Activated CD8-positive, alpha-beta memory T cell treated with anti-CD3 and anti-CD28 coated beads, Interleukin-2, amount 10 ng/mL, durations not matched to agents 7 days and 5 days (primary cell): Measurements from ENCODE around the gene ENO1. TPM values are rescaled to one million over a fixed set of nuclear protein-coding genes. Genes with fewer than 3 reads are reported as not detected.
A peak's percentile ranks its signal among the peaks of the same experiment; 100 is the strongest.
"Not testable (repeated sequence)": the region's sequence is repeated elsewhere in the genome, so short reads cannot be mapped to it uniquely, and the experiment has no call there.

Experiments
- ATAC-seq: fragments of 150-1000 bp; cut with Tn5 transposase; one replicate; pipeline ENCODE4 v1.10.0; 2021; ENCODE audit warnings: moderate library complexity
- CTCF ChIA-PET: fragments of 350-600 bp; sonication (Branson Sonifier 250); formaldehyde crosslinking; loops from one replicate; lab custom pipeline; 2021; ENCODE audit warnings: antibody characterized with exemption; lab: Charles Lee
- DNase-seq: peaks from one replicate; pipeline ENCODE4 v3.0.0-alpha.2; 2020
- H3K27ac Mint-ChIP-seq: one replicate; pipeline ENCODE4 v1.8.0; 2021; ENCODE audit warnings: mild to moderate bottlenecking, mixed read lengths
- H3K27me3 Mint-ChIP-seq: one replicate; pipeline ENCODE4 v1.8.0; 2021; ENCODE audit warnings: mixed read lengths
- H3K36me3 Mint-ChIP-seq: one replicate; pipeline ENCODE4 v1.8.0; 2021; ENCODE audit warnings: mild to moderate bottlenecking, mixed read lengths
- H3K4me1 Mint-ChIP-seq: one replicate; pipeline ENCODE4 v1.8.0; 2021; ENCODE audit warnings: mixed read lengths
- H3K4me3 Mint-ChIP-seq: one replicate; pipeline ENCODE4 v1.8.0; 2021; ENCODE audit warnings: mild to moderate bottlenecking, moderate library complexity, mixed read lengths
- H3K9me3 Mint-ChIP-seq: one replicate; pipeline ENCODE4 v1.8.0; 2022; ENCODE audit warnings: low read depth, mixed read lengths
- total RNA-seq, 2 experiments: library from RNA; stranded (reverse); gene quantifications; one replicate each; pipeline ENCODE4 v1.2.3, GENCODE V29; 2021

Gene ENO1
- total RNA-seq, 2 experiments from 2014 or later = 2,070 to 2,300 TPM

DNA sequence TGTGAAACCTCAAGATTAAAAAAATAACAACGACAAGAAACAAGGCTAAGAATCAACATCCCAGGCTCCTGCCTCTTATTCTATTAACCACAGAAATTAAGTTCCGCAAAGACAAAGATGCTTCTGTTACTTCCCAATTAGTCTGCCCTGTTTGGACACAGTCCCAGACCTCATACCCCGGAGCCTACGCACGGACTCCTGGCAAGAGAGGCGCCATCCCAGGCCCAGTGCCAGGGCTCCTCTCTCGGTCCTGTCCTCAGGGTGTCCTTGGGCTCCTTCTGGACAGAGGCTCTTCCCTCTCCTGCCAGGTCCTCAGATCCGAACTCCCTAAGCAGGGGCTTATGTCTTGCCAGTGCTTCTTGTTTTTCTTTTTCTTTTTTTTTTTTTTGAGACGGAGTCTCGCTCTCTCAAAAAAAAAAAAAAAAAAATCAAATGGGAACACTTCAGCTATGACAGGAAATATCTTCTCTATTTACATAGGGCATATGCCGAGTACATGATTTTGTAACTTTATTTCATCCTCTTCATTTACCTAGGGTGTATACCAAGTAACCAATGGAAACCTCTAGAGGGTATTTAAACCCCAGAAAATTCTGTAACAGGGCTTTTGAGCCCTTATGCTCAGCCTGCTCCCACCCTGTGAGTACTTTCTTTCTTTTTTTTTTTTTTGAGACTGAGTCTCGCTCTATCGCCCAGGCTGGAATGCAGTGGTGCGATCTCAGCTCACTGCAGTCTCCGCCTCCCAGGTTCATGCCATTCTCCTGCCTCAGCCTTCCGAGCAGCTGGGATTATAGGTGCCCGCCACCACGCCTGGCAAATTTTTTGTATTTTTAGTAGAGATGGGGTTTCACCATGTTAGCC lies 11.7 kb upstream of the ENO1 start:
- Mint-ChIP-seq H3K9me3 (no peaks in the 10 kb centered on the region), H3K36me3 (peaks cover 1% of the 10 kb centered on the region), H3K4me1 (peaks cover 1% of the 10 kb centered on the region), H3K27me3 (no peaks in the 10 kb centered on the region), H3K4me3 (no peak overlapping the region), H3K27ac (no peak overlapping the region)
- ATAC-seq (no peak), DNase-seq (no peak)
- CTCF ChIA-PET = interaction anchor here (2.2 kb wide), 1 partner anchor 11 kb away, joined by 5 read pairs; no protein-coding TSS in a partner anchor

DNA sequence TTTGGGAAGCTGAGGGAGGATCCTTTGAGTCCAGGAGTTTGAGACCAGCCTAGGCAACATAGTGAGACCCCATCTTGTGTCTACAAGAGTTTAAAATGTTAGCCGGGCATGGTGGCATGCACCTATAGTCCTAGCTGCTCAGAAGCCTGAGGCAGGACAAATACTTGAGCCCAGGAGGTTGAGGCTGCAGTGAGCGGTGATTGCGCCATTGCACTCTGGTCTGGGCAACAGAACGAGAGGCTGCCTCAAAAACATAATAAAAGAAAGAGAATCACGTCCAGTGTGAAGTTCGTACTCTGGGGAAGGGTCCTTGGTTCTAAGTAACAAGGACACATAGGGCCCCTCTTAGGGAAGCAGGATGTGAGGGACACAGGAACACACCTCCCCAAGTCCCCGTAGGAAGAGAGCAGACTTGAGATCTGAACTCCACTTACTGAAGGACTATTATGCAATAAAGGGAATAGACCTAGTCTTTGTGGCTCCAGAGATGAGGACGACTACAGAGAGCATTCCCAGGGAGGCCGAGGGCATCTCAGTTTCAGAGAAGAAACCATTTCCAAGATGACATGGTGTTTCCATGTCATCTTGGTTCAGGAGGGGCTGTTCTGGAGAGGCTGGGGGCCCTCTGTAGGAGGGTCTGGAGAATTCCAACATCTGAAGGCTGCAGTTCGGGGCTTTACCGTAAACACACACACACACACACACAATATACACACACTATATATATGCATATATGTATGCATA lies 10.8 kb upstream of the ENO1 start:
- Mint-ChIP-seq H3K4me3 (no peak overlapping the region), H3K4me1 (peaks cover 1% of the 10 kb centered on the region), H3K27ac (no peak overlapping the region), H3K27me3 (no peaks in the 10 kb centered on the region), H3K9me3 (no peaks in the 10 kb centered on the region), H3K36me3 (peaks cover 1% of the 10 kb centered on the region)
- no peak for ATAC-seq
- CTCF ChIA-PET = no interaction called here
- no peak for DNase-seq

DNA sequence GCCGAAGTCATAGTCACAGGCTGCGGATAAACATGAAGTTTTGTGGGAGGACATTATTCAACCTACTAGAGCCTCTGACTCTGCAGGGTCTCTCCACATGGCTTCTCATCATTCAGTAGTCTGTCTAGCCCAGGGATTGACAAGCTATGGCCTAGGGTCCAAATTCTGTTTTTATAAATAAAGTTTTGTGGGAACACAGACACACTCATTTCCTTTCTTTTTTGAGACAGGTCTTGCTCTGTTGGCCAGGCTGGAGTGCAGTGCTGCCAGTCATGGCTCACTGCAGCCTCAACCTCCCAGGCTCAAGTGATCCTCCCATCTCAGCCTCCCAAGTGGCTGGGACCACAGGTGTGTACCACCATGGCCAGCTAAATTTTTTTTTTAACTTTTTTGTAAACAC lies 8.1 kb upstream of the ENO1 start:
- H3K36me3 Mint-ChIP-seq = no peaks in the 10 kb centered on the region
- no peak overlapping the region for H3K4me3 Mint-ChIP-seq
- no peaks in the 10 kb centered on the region for H3K4me1 Mint-ChIP-seq
- CTCF ChIA-PET = interaction anchor here (1.1 kb wide), 1 partner anchor 8 kb away, joined by 5 read pairs; the partner anchor contains the start of gene ENO1
- H3K27me3 Mint-ChIP-seq = no peaks in the 10 kb centered on the region
- no peak overlapping the region for H3K27ac Mint-ChIP-seq
- no peaks in the 10 kb centered on the region for H3K9me3 Mint-ChIP-seq
- no peak for ATAC-seq
- DNase-seq = no peak

DNA sequence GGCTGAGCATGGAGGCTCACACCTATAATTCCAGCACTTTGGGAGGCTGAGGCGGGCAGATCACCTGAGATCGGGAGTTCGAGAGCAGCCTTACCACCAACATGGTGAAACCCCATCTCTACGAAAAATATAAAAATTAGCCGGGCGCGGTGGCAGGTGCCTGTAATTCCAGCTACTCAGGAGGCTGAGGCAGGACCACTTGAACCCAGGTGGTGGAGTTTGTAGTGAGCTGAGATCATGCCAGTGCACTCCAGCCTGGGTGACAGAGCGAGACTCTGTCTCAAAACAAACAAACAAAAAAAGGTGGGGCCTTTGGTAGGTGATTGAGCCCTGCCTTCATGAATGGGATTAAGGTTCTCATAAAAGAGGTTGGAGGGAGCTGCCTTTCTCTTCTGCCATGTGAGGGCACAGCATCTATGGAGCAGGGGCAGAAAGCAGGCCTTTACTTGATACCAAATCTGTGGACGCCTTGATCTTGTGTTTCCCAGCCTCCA lies 7.6 kb upstream of the ENO1 start:
- DNase-seq, H3K9me3 Mint-ChIP-seq, H3K4me1 Mint-ChIP-seq, H3K4me3 Mint-ChIP-seq, H3K27ac Mint-ChIP-seq, H3K27me3 Mint-ChIP-seq, H3K36me3 Mint-ChIP-seq, ATAC-seq: not testable (repeated sequence)
- CTCF ChIA-PET = interaction anchor here (1.3 kb wide), 1 partner anchor 119 kb away, joined by 4 read pairs; no protein-coding TSS in a partner anchor

DNA sequence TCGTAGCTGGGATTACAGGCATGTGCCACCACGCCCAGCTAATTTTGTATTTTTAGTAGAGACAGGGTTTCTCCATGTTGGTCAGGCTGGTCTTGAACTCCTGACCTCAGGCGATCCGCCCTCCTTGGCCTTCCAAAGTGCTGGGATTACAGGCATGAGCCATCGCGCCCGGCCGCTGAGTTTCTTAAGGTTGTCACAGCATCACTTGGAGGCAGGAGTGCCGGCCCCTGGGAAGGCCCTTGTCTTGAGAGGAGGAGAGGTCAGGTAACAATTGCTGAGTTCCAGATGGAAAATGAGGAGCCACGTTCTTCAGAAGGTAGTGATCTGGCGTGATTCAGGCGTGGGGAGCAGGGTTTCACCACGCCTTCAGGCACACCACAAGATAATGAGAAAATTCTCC lies 5.6 kb upstream of the ENO1 start:
- H3K9me3 Mint-ChIP-seq, DNase-seq, H3K36me3 Mint-ChIP-seq, H3K4me3 Mint-ChIP-seq, ATAC-seq, CTCF ChIA-PET, H3K27me3 Mint-ChIP-seq, H3K27ac Mint-ChIP-seq: not testable (repeated sequence)
- H3K4me1 Mint-ChIP-seq = peaks cover 19% of the 10 kb centered on the region

DNA sequence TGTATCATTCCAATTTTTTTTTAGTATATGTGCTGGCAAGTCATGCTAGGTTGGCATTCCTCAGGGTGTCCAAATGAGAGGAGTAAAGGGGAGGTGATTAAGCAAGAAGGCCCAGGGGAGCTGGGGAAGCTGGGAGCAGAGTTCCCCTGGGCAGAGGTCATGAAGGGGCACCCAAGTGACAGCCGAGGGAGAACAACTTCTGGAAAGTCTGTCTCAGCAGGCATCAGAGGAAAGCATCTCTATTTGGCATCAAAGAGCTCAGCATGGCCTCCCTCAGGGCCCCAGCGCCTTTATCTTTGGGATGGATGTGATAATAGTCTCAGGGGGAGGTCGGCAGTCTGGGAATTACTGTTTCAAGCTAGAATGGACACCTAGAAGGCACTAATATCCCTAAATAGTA lies 5.0 kb upstream of the ENO1 start:
- H3K4me3 Mint-ChIP-seq = no peak overlapping the region
- ATAC-seq (no peak), DNase-seq (no peak)
- H3K27ac Mint-ChIP-seq = no peak overlapping the region
- peaks cover 5% of the 10 kb centered on the region for H3K36me3 Mint-ChIP-seq
- no peaks in the 10 kb centered on the region for H3K27me3 Mint-ChIP-seq
- CTCF ChIA-PET = no interaction called here
- H3K9me3 Mint-ChIP-seq = no peaks in the 10 kb centered on the region
- H3K4me1 Mint-ChIP-seq = peaks cover 19% of the 10 kb centered on the region

DNA sequence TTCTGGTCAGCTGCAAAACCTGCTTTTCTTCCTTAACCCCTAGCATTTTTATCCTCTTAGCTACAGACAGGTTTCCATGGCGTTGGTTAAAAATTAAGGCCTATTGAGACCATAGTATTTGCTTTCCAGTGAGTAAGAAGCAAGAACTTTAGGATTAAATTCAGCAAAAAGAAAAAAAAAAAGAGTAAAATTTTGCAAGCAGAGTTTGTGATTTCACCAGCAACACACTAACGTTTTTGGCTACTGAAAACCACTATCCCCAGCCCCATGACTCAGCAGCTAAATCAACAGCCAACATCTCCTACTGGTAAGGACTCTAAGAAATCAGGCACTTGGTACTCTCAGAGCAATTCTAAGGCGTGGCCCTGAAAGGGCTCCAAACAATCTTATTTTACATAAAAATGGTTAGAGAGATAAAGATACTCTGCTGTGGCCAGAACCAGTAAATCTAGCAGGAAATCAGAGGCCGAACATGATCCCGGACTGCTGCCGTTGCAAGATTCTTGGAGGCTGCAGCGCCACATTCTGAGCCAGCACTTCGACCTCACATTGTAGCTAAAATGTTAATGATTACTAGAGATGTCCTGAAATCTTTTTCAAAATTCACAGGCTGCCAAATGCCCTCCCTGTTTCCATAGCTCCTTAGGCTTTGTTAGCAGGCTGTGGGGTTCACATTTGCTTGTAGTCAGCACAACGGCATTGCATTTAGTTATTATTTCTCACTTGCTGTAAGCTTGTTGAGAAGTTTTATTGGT lies 1.6 kb upstream of the ENO1 start:
- DNase-seq = peak; percentile 83
- peaks cover 30% of the 10 kb centered on the region for H3K4me1 Mint-ChIP-seq
- CTCF ChIA-PET = interaction anchor here (0.6 to 3.2 kb wide), 13 partner anchors 11 to 125 kb away, joined by 3 to 16 read pairs (median 5); no protein-coding TSS in a partner anchor
- H3K27ac Mint-ChIP-seq = peak overlapping the region; percentile 97
- H3K4me3 Mint-ChIP-seq = peak overlapping the region; percentile 97
- no peak for ATAC-seq
- peaks cover 37% of the 10 kb centered on the region for H3K36me3 Mint-ChIP-seq
- H3K9me3 Mint-ChIP-seq = no peaks in the 10 kb centered on the region
- H3K27me3 Mint-ChIP-seq = no peaks in the 10 kb centered on the region

DNA sequence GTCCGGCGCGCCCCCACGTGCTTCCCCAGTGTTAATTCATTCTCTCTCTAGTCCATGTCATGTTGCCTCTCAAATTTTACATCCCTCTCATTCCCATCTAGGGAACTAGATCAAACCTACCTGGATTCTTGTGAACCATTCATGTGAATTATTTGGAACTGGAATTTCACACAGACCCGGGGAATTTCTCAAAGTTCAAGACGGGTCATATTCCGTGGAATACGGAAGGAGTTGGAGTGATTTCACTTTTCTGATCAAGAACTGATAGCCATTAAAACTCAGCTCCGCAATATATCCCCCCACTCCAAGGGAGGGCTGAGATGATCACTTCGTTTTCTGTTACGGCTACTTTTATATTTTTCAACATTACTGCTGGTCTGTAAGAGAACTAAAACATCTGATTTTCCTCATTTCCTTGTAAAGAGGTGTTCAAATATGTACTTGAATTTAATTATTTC lies 1.0 kb upstream of the ENO1 start:
- Mint-ChIP-seq H3K27ac (peak overlapping the region; percentile 97), H3K4me1 (peaks cover 36% of the 10 kb centered on the region), H3K27me3 (no peaks in the 10 kb centered on the region), H3K4me3 (peak overlapping the region; percentile 97), H3K36me3 (peaks cover 43% of the 10 kb centered on the region), H3K9me3 (no peaks in the 10 kb centered on the region)
- DNase-seq (no peak), ATAC-seq (no peak)
- CTCF ChIA-PET = interaction anchor here (0.6 to 3.3 kb wide), 14 partner anchors 12 to 126 kb away, joined by 3 to 33 read pairs (median 6); no protein-coding TSS in a partner anchor

DNA sequence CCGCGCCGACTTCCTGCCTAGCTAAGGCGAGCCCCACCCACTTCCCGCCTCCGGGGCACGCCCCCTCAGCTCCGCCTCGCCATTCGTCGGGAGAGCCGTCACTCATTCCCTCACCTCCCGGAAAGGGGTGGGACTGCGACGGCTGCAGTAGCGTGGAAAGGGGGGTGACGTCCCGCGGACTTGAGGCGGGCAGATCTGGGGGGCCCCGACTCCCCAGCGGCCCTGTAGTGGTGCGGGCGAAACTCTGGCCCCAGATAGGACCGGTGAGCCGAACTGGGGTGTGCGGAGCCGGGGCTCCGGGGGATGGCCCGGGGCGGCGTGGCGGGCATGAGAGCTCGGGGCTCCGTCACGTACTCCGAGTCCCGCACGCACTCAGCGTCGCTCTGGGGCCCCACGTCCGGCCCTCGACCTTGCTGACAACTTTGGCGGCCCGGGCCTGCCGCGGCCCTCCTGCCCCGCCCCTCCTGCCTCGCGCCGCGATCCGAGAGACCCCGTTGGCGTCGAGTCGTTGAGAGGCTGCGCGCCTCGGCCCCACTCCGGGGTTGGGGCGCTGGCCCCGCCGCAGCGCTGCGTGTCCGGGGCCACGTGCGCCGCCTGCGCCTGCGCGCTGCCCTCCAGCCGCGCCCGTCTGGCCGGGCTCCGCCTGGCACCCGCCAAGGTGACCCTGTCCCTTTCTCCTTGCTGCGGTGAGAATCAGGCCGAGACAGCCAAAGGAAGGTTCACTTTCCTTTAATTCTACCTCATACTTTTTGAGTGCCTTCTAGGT lies 395 bp upstream of the ENO1 start:
- Mint-ChIP-seq H3K4me1 (peaks cover 40% of the 10 kb centered on the region), H3K9me3 (no peaks in the 10 kb centered on the region), H3K27ac (peak overlapping the region; percentile 97), H3K4me3 (peak overlapping the region; percentile 97), H3K27me3 (no peaks in the 10 kb centered on the region), H3K36me3 (peaks cover 48% of the 10 kb centered on the region)
- CTCF ChIA-PET = interaction anchor here (0.6 to 3.3 kb wide), 11 partner anchors 8 to 126 kb away, joined by 3 to 33 read pairs (median 5); no protein-coding TSS in a partner anchor
- peak; percentile 75 for ATAC-seq
- DNase-seq = peak; percentile 99

DNA sequence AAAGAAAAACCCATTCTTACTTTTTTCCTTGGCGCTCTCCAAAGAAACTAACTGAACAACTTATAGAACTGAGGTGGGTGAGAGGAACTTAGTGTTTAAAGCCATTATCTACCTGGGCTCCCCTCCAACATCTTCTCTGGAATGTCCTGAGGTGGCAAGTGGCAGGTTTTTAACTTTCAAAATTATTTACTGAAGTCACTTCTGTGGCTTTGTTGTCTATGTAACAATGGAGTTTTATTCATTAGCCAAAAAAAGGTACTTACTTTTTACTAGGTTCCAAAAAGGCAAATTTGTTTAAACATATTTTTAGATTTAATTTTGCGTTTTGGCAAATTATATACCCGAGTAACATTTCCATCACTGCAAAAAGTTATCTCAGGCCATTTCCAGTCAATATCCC lies 2.4 kb downstream of the ENO1 start:
- peak overlapping the region; percentile 97 for H3K27ac Mint-ChIP-seq
- H3K9me3 Mint-ChIP-seq = no peaks in the 10 kb centered on the region
- no peak for DNase-seq
- H3K4me3 Mint-ChIP-seq = peak overlapping the region; percentile 97
- peaks cover 67% of the 10 kb centered on the region for H3K4me1 Mint-ChIP-seq
- no peak for ATAC-seq
- CTCF ChIA-PET = interaction anchor here (3.3 kb wide), 1 partner anchor 15 kb away, joined by 33 read pairs; no protein-coding TSS in a partner anchor
- H3K36me3 Mint-ChIP-seq = peaks cover 76% of the 10 kb centered on the region
- no peaks in the 10 kb centered on the region for H3K27me3 Mint-ChIP-seq

DNA sequence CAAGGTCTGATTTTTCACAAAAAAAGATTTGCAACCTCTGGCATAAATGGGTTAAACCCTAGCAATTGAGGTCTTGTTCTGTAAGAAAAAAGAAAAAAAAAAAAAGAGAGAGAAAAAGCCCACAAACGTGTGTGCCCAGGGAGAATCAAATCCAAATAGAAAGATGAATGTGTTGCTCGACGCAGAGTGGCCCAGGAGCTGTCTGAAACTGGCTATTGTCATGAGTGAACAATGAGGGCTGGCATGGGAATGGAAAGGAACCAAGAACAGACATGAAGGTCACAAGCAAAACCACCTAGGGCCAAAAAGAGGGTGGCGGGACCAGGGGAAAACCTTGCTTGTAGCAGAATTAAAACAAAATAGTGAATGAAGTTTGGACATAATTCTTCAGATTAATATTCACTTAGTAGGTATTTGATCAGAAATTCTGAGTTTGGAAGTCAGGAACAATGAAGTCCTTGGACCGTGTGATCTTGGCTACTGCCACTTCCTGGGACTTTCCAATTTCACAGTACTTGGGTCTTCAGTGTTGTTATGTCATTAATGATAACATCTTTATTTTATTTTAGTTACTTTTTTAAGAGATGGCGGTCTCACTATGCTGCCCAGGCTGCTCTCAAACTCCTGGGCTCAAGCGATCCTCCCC lies 3.1 kb downstream of the ENO1 start:
- H3K4me1 Mint-ChIP-seq = peaks cover 68% of the 10 kb centered on the region
- H3K27ac Mint-ChIP-seq = peak overlapping the region; percentile 97
- peaks cover 79% of the 10 kb centered on the region for H3K36me3 Mint-ChIP-seq
- H3K4me3 Mint-ChIP-seq = peak overlapping the region; percentile 97
- no peaks in the 10 kb centered on the region for H3K27me3 Mint-ChIP-seq
- no peaks in the 10 kb centered on the region for H3K9me3 Mint-ChIP-seq
- CTCF ChIA-PET = interaction anchor here (1.0 to 5.0 kb wide), 4 partner anchors 11 to 130 kb away, joined by 3 to 54 read pairs (median 6); no protein-coding TSS in a partner anchor
- DNase-seq = no peak
- no peak for ATAC-seq
